ENCODE measurements around the gene CLN6. TPM values are rescaled to one million over a fixed set of nuclear protein-coding genes. Genes with fewer than 3 reads are reported as not detected.
A peak's percentile ranks its signal among the peaks of the same experiment; 100 is the strongest.

Gene CLN6
- total and polyA plus RNA-seq, 2 of the 4 experiments (the other 2 are of a cell fraction) = 6.5 to 31.9 TPM

- Histone ChIP-seq H3K27me3 (ENCODE audit: control insufficient read depth, insufficient read depth, low read length) (no peaks in the 10 kb centered on the region), H2BK20ac (ENCODE audit: low read depth, low read length) (no peak overlapping the region), H2AK5ac (ENCODE audit: low read depth, low read length) (no peak overlapping the region), H2BK5ac (ENCODE audit: low read depth, low read length, poor library complexity, severe bottlenecking) (no peak overlapping the region), H3K27ac (ENCODE audit: insufficient read depth, low read length) (no peak overlapping the region), H3K4me3 (ENCODE audit: insufficient read depth, low read depth, low read length) (no peak overlapping the region), H4K5ac (ENCODE audit: low read depth, low read length) (no peak overlapping the region), H2BK120ac (ENCODE audit: low read depth, low read length) (no peak overlapping the region), H3K14ac (replicated peaks; ENCODE audit: low read depth, low read length) (no peak overlapping the region), H2BK15ac (ENCODE audit: low read depth, low read length) (no peak overlapping the region), H3K9me1 (ENCODE audit: insufficient read depth, low read length) (peaks cover 15% of the 10 kb centered on the region; the same call in 1 of the 2 replicates), H3K4ac (ENCODE audit: low read depth, low read length) (no peak overlapping the region), H3K18ac (ENCODE audit: low read depth, low read length) (no peak overlapping the region), H3K23ac (ENCODE audit: low read depth, low read length) (no peak overlapping the region), H2AFZ (replicated peaks; ENCODE audit: low read length, poor library complexity) (no peak overlapping the region), H3K79me1 (ENCODE audit: low read depth in 1 of 2, low read length in 2 of 2) (peaks cover 43 to 59% of the 10 kb centered on the region in 2 experiments), H2AK9ac (replicated peaks; ENCODE audit: low read depth, low read length, poor library complexity) (peak overlapping the region; percentile 55), H4K91ac (ENCODE audit: insufficient read depth, low read depth, low read length) (no peak overlapping the region), H3K4me1 (ENCODE audit: control insufficient read depth, insufficient read depth, low read length) (no peaks in the 10 kb centered on the region), H3K9ac (ENCODE audit: low read depth, low read length) (no peak overlapping the region), H3K4me2 (ENCODE audit: low read depth, low read length) (no peak overlapping the region), H4K20me1 (ENCODE audit: insufficient read depth, low read length) (peaks cover 26% of the 10 kb centered on the region), H4K8ac (ENCODE audit: low read depth in 2 of 2, low read length in 2 of 2) (no peak overlapping the region), H3K56ac (ENCODE audit: extremely low read depth, insufficient read depth, low read length) (no peak overlapping the region), H3K9me3 (ENCODE audit: control insufficient read depth, insufficient read depth, low read length) (no peaks in the 10 kb centered on the region), H3K36me3 (ENCODE audit: control insufficient read depth, insufficient read depth, low read length) (no peaks in the 10 kb centered on the region; the same call in 1 of the 2 replicates)
- dilution Hi-C loops (cut with HindIII; ENCODE audit: low sequenced_read_pairs, unreplicated experiment) = no loop called here
- in situ Hi-C loops (cut with MboI; ENCODE audit: low sequenced_read_pairs) = no loop called here
- POLR2A ChIA-PET (ENCODE audit: unreplicated experiment) = no interaction called here
- WGBS, 2 experiments (ENCODE audit: extremely low coverage in 2 of 2, insufficient read length in 1 of 2) = no CpG with 5 or more reads among the region's 8 CpGs
- TF ChIP-seq MAZ (IDR thresholded peaks at IDR 0.05; ENCODE audit: borderline replicate concordance, low read depth, low read length) (no peak), CTCF (conservative IDR thresholded peaks at IDR 0.05; ENCODE audit: low read depth, low read length) (no peak), RFX5 (IDR thresholded peaks at IDR 0.05; ENCODE audit: low read depth, low read length) (no peak)
- intact Hi-C loops (cut with micrococcal nuclease) = no loop called here
- ATAC-seq (ENCODE audit: low read depth) (no peak), DNase-seq (no peak)
- BruUV-seq (replicated peaks) = no TSS peak
- CTCF ChIA-PET = no interaction called here
Measured at GRCh38 chr15:68218331-68218730, 11.2 kb downstream of the CLN6 start.
